Keratinocyte (primary cell): Measurements from ENCODE around the gene SLC6A5.

Experiments used
- EZH2 ChIP-seq: IDR thresholded peaks from one replicate; pipeline ENCODE4 v1.6.1; 2012; ENCODE audit warnings: inconsistent platforms, mild to moderate bottlenecking, low read length, moderate library complexity
- TF ChIP-seq, protein P1 (sequence below), 3 experiments: IDR thresholded peaks in 1 of 3; conservative IDR thresholded peaks in 1 of 3; optimal IDR thresholded peaks in 1 of 3; 2 replicates in 2 of 3; 3 replicates in 1 of 3; pipeline versions ENCODE3 to v1.5.1; 2011; ENCODE audit warnings: low read length in 3 of 3, mild to moderate bottlenecking in 3 of 3, moderate library complexity in 2 of 3, control low read depth in 1 of 3, inconsistent platforms in 1 of 3; ENCODE audit not compliant: insufficient read depth in 2 of 3; ENCODE audit errors: extremely low read depth in 1 of 3

DNA sequence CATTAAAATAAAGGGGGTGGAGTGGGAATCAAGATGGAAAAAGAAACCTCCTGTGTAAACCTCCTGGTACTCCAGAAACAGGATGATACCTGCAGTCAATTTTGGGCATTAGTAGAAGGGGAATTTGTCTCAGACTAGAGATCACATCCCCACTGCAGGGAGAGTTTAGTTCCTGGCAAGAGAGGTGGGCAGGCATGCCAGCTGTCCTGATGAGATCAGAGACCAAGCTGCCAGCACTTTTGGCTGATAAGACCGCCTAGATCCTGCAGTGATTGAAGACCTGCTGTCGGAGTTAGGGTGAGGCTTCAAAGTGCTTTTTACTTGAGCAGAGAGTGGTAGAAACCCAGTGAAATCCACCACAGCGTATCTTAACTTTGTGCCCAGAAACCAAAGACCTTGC is 40.3 kb downstream of the SLC6A5 start:
- TF ChIP-seq, protein P1, sequence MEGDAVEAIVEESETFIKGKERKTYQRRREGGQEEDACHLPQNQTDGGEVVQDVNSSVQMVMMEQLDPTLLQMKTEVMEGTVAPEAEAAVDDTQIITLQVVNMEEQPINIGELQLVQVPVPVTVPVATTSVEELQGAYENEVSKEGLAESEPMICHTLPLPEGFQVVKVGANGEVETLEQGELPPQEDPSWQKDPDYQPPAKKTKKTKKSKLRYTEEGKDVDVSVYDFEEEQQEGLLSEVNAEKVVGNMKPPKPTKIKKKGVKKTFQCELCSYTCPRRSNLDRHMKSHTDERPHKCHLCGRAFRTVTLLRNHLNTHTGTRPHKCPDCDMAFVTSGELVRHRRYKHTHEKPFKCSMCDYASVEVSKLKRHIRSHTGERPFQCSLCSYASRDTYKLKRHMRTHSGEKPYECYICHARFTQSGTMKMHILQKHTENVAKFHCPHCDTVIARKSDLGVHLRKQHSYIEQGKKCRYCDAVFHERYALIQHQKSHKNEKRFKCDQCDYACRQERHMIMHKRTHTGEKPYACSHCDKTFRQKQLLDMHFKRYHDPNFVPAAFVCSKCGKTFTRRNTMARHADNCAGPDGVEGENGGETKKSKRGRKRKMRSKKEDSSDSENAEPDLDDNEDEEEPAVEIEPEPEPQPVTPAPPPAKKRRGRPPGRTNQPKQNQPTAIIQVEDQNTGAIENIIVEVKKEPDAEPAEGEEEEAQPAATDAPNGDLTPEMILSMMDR (optimal IDR thresholded peaks at IDR 0.05 in 1 of 3, IDR thresholded peaks at IDR 0.05 in 1 of 3, conservative IDR thresholded peaks at IDR 0.05 in 1 of 3; ENCODE audit: extremely low read depth in 1 of 3, insufficient read depth in 2 of 3, low read length in 3 of 3), result no peak
- no peak for TF ChIP-seq EZH2
